GM18951 (cell line): ENCODE results near the gene SNAP25.

Experiments
- POLR2A ChIP-seq: IDR thresholded peaks from 4 replicates; pipeline ENCODE4 v1.6.1; 2011; ENCODE audit warnings: mild to moderate bottlenecking; ENCODE audit not compliant: insufficient read length, insufficient read depth; ENCODE audit errors: extremely low read depth
- in situ Hi-C: fragments of 300-500 bp; cut with MboI; formaldehyde crosslinking; loops from one replicate; pipeline ENCODE4 v1.12.0; 2022; ENCODE audit warnings: low sequenced_read_pairs, mixed read lengths, inconsistent platforms; ENCODE audit not compliant: unreplicated experiment

Gene SNAP25

GRCh38 chr20:10260316-10260715, 41.7 kb downstream of the SNAP25 start:
- no peak for TF ChIP-seq POLR2A
- in situ Hi-C loops, result no loop called here

GRCh38 chr20:10261702-10262101, 43.1 kb downstream of the SNAP25 start:
- in situ Hi-C loops, result no loop called here

GRCh38 chr20:10263385-10264165, 44.9 kb downstream of the SNAP25 start:
- in situ Hi-C loops, result no loop called here
- no peak for TF ChIP-seq POLR2A

More at GRCh38 chr20:10261702-10262101, 43.1 kb downstream of the SNAP25 start:
- no peak for TF ChIP-seq POLR2A

- TF ChIP-seq POLR2A, result no peak
- in situ Hi-C loops, result no loop called here
These were observed 45.5 kb downstream of the SNAP25 start for GRCh38 chr20:10264166-10264558.

- in situ Hi-C loops, result no loop called here
- TF ChIP-seq POLR2A, result no peak
These were observed 50.0 kb downstream of the SNAP25 start for GRCh38 chr20:10268636-10269035.

- in situ Hi-C loops, result no loop called here
- TF ChIP-seq POLR2A, result no peak
These were observed 52.0 kb downstream of the SNAP25 start for GRCh38 chr20:10270630-10271029.

- in situ Hi-C loops, result no loop called here
- TF ChIP-seq POLR2A, result no peak
These were observed 53.0 kb downstream of the SNAP25 start for GRCh38 chr20:10271494-10272219.

GRCh38 chr20:10276878-10277580, 58.4 kb downstream of the SNAP25 start:
- TF ChIP-seq POLR2A, result no peak
- in situ Hi-C loops, result no loop called here

- TF ChIP-seq POLR2A, result no peak
- in situ Hi-C loops, result no loop called here
These were observed 59.0 kb downstream of the SNAP25 start for GRCh38 chr20:10277616-10278015.

GRCh38 chr20:10278412-10278811, 59.8 kb downstream of the SNAP25 start:
- no peak for TF ChIP-seq POLR2A
- in situ Hi-C loops, result no loop called here

- in situ Hi-C loops, result no loop called here
These were observed 61.6 kb downstream of the SNAP25 start for GRCh38 chr20:10280018-10280908.

GRCh38 chr20:10281911-10282310, 63.3 kb downstream of the SNAP25 start:
- in situ Hi-C loops, result no loop called here
- no peak for TF ChIP-seq POLR2A

More at GRCh38 chr20:10280018-10280908, 61.6 kb downstream of the SNAP25 start:
- no peak for TF ChIP-seq POLR2A
